HFF-Myc (cell line): ENCODE measurements around the gene EEF1AKMT1.

ENCODE experiments used
- DNase-seq: peaks from one replicate; pipeline ENCODE4 v3.0.0-alpha.2; 2011; ENCODE audit warnings: low read depth; ENCODE audit errors: extremely low read depth
- H3K4me3 ChIP-seq: replicated peaks from 2 replicates; pipeline ENCODE4 v1.5.1; 2011; ENCODE audit warnings: low read depth, mild to moderate bottlenecking, control low read depth, low read length
- CTCF ChIP-seq: IDR thresholded peaks from 2 replicates; pipeline ENCODE4 v1.5.1; 2012; ENCODE audit warnings: mild to moderate bottlenecking, low read depth, low read length, control low read depth; ENCODE audit errors: missing control alignments

Gene EEF1AKMT1

GRCh38 chr13:20691616-20692015, 82.1 kb downstream of the EEF1AKMT1 start:
- no peak for DNase-seq
- TF ChIP-seq CTCF, result no peak
- no peak overlapping the region for H3K4me3 ChIP-seq

GRCh38 chr13:20689291-20689690, 84.5 kb downstream of the EEF1AKMT1 start:
- no peak for DNase-seq
- no peak overlapping the region for H3K4me3 ChIP-seq
- no peak for TF ChIP-seq CTCF

- DNase-seq, result no peak
- no peak overlapping the region for H3K4me3 ChIP-seq
- TF ChIP-seq CTCF, result no peak
Observed at GRCh38 chr13:20686863-20687579, 86.7 kb downstream of the EEF1AKMT1 start.

GRCh38 chr13:20686167-20686566, 87.6 kb downstream of the EEF1AKMT1 start:
- TF ChIP-seq CTCF, result no peak
- no peak overlapping the region for H3K4me3 ChIP-seq
- no peak for DNase-seq

GRCh38 chr13:20685092-20685491, 88.7 kb downstream of the EEF1AKMT1 start:
- no peak for TF ChIP-seq CTCF
- no peak for DNase-seq
- H3K4me3 ChIP-seq, result no peak overlapping the region

GRCh38 chr13:20684546-20684945, 89.2 kb downstream of the EEF1AKMT1 start:
- TF ChIP-seq CTCF, result no peak
- no peak for DNase-seq
- H3K4me3 ChIP-seq, result no peak overlapping the region

GRCh38 chr13:20684041-20684440, 89.7 kb downstream of the EEF1AKMT1 start:
- no peak for DNase-seq
- no peak overlapping the region for H3K4me3 ChIP-seq
- no peak for TF ChIP-seq CTCF
